SK-N-SH treated with all-trans-retinoic acid at 6 μM for 48 hours (cell line): Measurements from ENCODE around the gene ARHGAP12.

Experiments
- ATAC-seq: fragments of 200-7000 bp; cut with Tn5 transposase; 3 replicates; pipeline ENCODE4 v1.9.1; 2020; ENCODE audit warnings: mild to moderate bottlenecking, moderate library complexity
- ARNTL ChIP-seq: fragments of 450-650 bp; formaldehyde crosslinking; IDR thresholded peaks from 2 replicates; pipeline ENCODE4 v1.5.0; 2020; ENCODE audit warnings: low read depth, mild to moderate bottlenecking, moderate library complexity, borderline replicate concordance
- BACH2 ChIP-seq: fragments of 250-450 bp; sonication (Bioruptor Pico); IDR thresholded peaks from 2 replicates; pipeline ENCODE4 v1.9.0; 2021; ENCODE audit warnings: mild to moderate bottlenecking, borderline replicate concordance
- CREB5 ChIP-seq: fragments of 250-450 bp; sonication (Bioruptor Pico); IDR thresholded peaks from 2 replicates; pipeline ENCODE4 v1.5.1; 2020; ENCODE audit warnings: low read depth, mild to moderate bottlenecking, moderate library complexity
- CSDC2 ChIP-seq: fragments of 250-450 bp; sonication (Bioruptor Pico); IDR thresholded peaks from 2 replicates; pipeline ENCODE4 v1.5.0; 2020; ENCODE audit warnings: mild to moderate bottlenecking, moderate library complexity
- CSRNP3 ChIP-seq: fragments of 250-450 bp; sonication (Bioruptor Pico); IDR thresholded peaks from 2 replicates; pipeline ENCODE4 v1.5.1; 2021; ENCODE audit warnings: mild to moderate bottlenecking, moderate library complexity
- ESRRG ChIP-seq: fragments of 250-450 bp; sonication (Bioruptor Pico); IDR thresholded peaks from 2 replicates; pipeline ENCODE4 v1.6.1; 2021; ENCODE audit warnings: mild to moderate bottlenecking
- GLIS3 ChIP-seq: fragments of 250-450 bp; sonication (Bioruptor Pico); IDR thresholded peaks from 2 replicates; pipeline ENCODE4 v1.5.0; 2020; ENCODE audit warnings: mild to moderate bottlenecking, moderate library complexity
- ISL1 ChIP-seq: fragments of 250-450 bp; sonication (Bioruptor Pico); IDR thresholded peaks from 2 replicates; pipeline ENCODE4 v2.1.2; 2022; ENCODE audit warnings: mild to moderate bottlenecking, moderate library complexity
- OSR1 ChIP-seq: fragments of 250-450 bp; sonication (Bioruptor Pico); IDR thresholded peaks from 2 replicates; pipeline ENCODE4 v1.8.0; 2022; ENCODE audit warnings: moderate library complexity, mild to moderate bottlenecking, inconsistent platforms
- POU6F1 ChIP-seq: fragments of 250-450 bp; sonication (Bioruptor Pico); IDR thresholded peaks from 2 replicates; pipeline ENCODE4 v1.8.0; 2021; ENCODE audit warnings: low read depth, mild to moderate bottlenecking, moderate library complexity, borderline replicate concordance
- PPARA ChIP-seq: fragments of 250-450 bp; sonication (Bioruptor Pico); IDR thresholded peaks from 2 replicates; pipeline ENCODE4 v1.5.0; 2020; ENCODE audit warnings: mild to moderate bottlenecking, borderline replicate concordance
- SNAI2 ChIP-seq: fragments of 250-450 bp; sonication (Bioruptor Pico); IDR thresholded peaks from 2 replicates; pipeline ENCODE4 v1.5.0; 2020; ENCODE audit warnings: mild to moderate bottlenecking, moderate library complexity
- TCF4 ChIP-seq: fragments of 250-450 bp; sonication (Bioruptor Pico); IDR thresholded peaks from 2 replicates; pipeline ENCODE4 v1.8.0; 2021; ENCODE audit warnings: mild to moderate bottlenecking, moderate library complexity, borderline replicate concordance
- TOX ChIP-seq: fragments of 250-450 bp; sonication (Bioruptor Pico); IDR thresholded peaks from 2 replicates; pipeline ENCODE4 v1.8.0; 2021; ENCODE audit warnings: mild to moderate bottlenecking, moderate library complexity, borderline replicate concordance
- TSHZ2 ChIP-seq: fragments of 250-450 bp; sonication (Bioruptor Pico); IDR thresholded peaks from 2 replicates; pipeline ENCODE4 v1.5.0; 2020; ENCODE audit warnings: mild to moderate bottlenecking, moderate library complexity
- ZFP3 ChIP-seq: fragments of 250-450 bp; sonication (Bioruptor Pico); IDR thresholded peaks from 2 replicates; pipeline ENCODE4 v1.5.0; 2020; ENCODE audit warnings: mild to moderate bottlenecking, moderate library complexity
- ZNF565 ChIP-seq: fragments of 450-650 bp; formaldehyde crosslinking; conservative IDR thresholded peaks from 2 replicates; pipeline ENCODE4 v1.5.0; 2020; ENCODE audit warnings: low read depth, mild to moderate bottlenecking, moderate library complexity
- ZNF70 ChIP-seq: fragments of 450-650 bp; formaldehyde crosslinking; IDR thresholded peaks from 2 replicates; pipeline ENCODE4 v1.5.0; 2020; ENCODE audit warnings: mild to moderate bottlenecking, moderate library complexity
- ZNF8 ChIP-seq: fragments of 450-650 bp; formaldehyde crosslinking; IDR thresholded peaks from 2 replicates; pipeline ENCODE4 v1.5.0; 2020; ENCODE audit warnings: mild to moderate bottlenecking, moderate library complexity
- TF ChIP-seq, protein P1 (sequence below): fragments of 250-450 bp; sonication (Bioruptor Pico); IDR thresholded peaks from 2 replicates; pipeline ENCODE4 v1.8.0; 2020; ENCODE audit warnings: mild to moderate bottlenecking, moderate library complexity, borderline replicate concordance

Gene ARHGAP12

GRCh38 chr10:31864834-31865518 lies 63.7 kb downstream of the ARHGAP12 start (continued):
- TF ChIP-seq POU6F1 (CRISPR knock-in tag) (no peak), ZFP3 (CRISPR knock-in tag) (no peak), OSR1 (CRISPR knock-in tag) (no peak)

- TF ChIP-seq ZNF8 (CRISPR knock-in tag) (no peak), POU6F1 (CRISPR knock-in tag) (no peak), CSRNP3 (CRISPR knock-in tag) (no peak), BACH2 (no peak), TSHZ2 (no peak), GLIS3 (CRISPR knock-in tag) (no peak), TOX (CRISPR knock-in tag) (no peak), CREB5 (CRISPR knock-in tag) (no peak), ZFP3 (CRISPR knock-in tag) (no peak), CSDC2 (CRISPR knock-in tag) (no peak), ISL1 (CRISPR knock-in tag) (no peak), ZNF70 (CRISPR knock-in tag) (no peak), ARNTL (CRISPR knock-in tag) (no peak), ZNF565 (no peak), ESRRG (no peak), TCF4 (CRISPR knock-in tag) (no peak), SNAI2 (CRISPR knock-in tag) (no peak), PPARA (CRISPR knock-in tag) (no peak)
- TF ChIP-seq, protein P1, sequence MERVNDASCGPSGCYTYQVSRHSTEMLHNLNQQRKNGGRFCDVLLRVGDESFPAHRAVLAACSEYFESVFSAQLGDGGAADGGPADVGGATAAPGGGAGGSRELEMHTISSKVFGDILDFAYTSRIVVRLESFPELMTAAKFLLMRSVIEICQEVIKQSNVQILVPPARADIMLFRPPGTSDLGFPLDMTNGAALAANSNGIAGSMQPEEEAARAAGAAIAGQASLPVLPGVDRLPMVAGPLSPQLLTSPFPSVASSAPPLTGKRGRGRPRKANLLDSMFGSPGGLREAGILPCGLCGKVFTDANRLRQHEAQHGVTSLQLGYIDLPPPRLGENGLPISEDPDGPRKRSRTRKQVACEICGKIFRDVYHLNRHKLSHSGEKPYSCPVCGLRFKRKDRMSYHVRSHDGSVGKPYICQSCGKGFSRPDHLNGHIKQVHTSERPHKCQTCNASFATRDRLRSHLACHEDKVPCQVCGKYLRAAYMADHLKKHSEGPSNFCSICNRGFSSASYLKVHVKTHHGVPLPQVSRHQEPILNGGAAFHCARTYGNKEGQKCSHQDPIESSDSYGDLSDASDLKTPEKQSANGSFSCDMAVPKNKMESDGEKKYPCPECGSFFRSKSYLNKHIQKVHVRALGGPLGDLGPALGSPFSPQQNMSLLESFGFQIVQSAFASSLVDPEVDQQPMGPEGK (CRISPR knock-in tag) = no peak
- TF ChIP-seq, all 23 proteins: peak for 0
- no peak for ATAC-seq
Measured at GRCh38 chr10:31855033-31855432, 73.6 kb downstream of the ARHGAP12 start.
